T-helper 9 cell (primary cell): ENCODE measurements around the gene ANO7.
A peak's percentile ranks its signal among the peaks of the same experiment; 100 is the strongest.

Experiments used
- DNase-seq: peaks from one replicate; pipeline ENCODE4 v3.0.0-alpha.2; 2020

The ANO7 gene

DNA sequence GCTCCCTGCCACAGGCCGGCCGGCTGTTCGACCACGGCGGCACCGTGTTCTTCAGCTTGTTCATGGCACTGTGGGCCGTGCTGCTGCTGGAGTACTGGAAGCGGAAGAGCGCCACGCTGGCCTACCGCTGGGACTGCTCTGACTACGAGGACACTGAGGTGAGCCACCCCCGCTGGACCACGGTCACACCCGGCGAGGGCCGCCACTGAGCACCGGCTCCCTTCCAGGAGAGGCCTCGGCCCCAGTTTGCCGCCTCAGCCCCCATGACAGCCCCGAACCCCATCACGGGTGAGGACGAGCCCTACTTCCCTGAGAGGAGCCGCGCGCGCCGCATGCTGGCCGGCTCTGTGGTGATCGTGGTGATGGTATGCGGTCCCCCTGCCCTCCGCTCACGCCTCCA, 20.8 kb downstream of the ANO7 start:
- no peak for DNase-seq

DNA sequence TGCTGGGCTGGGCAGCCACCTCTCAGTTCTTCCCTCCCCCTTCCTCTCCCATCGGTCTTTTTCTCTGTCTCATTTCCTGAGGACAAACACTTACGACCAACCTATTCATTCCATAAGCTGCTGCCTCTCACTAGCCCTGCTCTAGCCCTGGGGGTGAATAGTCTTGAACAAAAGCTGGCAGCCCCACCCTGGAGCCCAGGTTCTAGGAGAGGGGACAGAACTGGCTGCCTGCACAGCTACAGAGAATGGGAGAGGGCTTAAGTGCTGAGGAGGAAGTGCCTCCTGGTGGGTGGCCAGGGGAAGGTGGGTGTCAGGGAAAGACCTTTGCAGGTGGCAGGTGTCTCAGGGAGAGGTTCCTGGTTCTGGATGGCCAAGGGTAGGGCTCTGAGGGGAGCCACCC, 22.8 kb downstream of the ANO7 start:
- DNase-seq, result no peak

DNA sequence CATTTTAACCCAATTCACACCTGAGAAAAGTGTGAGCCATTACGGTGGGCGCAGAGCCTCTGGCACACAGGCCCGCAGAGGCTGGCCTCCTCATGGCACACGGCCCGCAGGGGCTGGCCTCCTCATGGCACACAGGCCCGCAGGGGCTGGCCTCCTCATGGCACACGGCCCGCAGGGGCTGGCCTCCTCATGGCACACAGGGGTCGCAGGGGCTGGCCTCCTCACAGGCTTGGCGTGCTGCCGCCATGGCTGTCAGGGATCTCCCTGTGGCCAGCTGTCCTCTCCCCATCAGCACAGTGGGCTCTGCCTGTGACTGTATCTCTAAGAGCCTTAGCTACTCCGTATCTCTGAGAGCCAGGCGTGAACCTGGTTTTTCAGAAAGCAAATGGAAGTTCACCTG, 24.6 kb downstream of the ANO7 start:
- DNase-seq, result no peak

DNA sequence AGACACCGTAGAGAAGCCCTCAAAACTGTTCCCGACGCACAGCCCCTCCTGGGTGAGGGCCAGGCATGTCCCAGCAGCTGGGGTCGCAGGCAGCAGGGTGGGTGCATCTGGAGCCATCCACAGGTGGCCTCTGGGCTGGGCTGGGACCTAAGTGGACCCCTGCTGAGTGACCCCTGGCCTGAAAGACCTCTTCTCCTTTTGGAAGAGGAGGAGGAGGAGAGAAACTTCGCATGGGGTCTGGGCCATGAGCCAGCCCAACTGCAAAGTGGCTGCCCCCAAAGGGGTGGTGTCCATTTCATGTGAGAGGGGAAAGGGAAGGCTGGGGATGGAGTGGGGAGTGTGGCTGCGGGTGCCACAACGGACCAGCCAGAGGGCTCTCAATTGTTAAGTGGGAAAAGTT, 25.1 kb downstream of the ANO7 start:
- DNase-seq, result no peak

DNA sequence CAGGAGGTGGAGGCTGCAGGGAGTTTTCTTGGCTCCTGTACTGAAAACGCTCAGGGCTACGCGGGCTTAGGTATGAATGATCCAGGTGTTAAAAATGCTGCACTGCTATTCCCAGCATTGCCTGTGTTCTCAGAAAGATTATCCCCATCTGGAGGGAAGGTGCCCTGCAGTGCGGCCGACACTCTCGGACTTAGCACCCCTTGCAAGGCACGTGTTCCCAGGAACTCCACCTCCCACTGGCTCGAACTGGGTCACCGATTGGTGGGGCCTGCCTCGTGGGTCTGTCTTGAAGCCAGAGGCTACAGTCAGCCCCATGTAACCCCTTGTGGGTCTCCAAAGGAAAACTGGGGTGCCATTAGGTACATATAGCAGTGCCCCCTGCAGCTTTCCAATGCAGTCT, 25.7 kb downstream of the ANO7 start:
- no peak for DNase-seq

DNA sequence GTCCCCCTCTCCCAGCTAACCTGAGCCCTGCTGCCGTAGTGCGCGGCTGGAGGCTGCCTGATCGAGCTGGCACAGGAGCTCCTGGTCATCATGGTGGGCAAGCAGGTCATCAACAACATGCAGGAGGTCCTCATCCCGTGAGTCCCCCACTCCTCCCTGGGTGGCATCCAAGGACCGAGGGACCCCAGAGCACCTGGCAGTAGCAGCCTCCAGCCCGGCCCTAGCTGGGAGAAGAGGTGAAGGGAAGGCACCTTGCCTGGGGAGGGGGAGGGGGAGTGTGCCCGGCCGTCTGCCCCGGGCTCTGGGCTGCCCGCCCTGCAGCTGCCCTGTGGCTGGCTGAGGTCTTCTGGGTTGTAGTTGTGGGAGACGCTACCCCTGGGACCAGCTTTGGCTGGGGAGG, 26.3 kb downstream of the ANO7 start:
- no peak for DNase-seq

DNA sequence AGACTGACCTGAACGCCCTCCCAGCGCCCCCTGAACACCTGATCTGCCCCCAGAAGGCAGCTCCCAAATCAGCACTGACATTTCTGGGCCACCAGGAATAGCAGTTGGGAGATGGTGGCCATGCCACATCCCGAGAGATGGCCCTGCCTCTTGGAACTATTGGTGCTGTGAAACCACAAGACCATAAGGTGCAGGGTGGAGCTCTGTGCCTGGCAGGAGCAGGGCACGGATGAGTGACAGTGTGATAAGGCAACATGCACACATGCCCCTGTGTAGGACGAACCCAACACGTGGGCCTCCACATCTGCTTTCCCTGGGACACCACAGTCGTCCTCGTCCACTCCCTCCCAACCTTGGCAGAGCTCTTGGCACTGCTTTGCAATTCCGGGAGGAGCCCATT, 26.9 kb downstream of the ANO7 start:
- DNase-seq, result no peak

DNA sequence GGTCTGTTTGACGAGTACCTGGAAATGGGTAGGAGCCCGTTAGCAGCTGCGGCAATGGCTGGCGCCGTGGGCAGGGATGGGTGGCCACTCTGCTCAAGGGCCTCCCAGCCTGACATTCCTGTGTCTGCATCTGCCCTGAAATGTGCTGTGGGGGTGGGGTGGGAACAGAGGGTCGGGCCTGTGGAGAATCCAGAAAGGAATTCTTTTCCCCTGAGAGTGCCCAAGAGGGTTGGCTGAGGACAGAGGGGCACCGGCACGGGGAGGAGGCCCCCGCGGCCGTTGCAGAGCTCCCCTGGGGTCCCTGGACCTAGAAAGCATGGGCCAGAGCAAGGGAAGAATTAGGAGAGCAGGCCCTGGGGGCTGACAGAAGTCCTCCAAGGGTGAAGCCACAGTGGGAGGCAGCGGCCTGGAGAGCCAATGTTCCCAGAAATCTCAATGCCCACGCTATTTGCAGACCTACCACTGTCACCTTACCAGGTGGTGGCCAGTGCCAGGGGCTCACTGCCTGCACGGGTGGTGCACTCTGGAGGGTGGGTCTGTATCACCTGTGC, 27.8 kb downstream of the ANO7 start:
- DNase-seq, result no peak

DNA sequence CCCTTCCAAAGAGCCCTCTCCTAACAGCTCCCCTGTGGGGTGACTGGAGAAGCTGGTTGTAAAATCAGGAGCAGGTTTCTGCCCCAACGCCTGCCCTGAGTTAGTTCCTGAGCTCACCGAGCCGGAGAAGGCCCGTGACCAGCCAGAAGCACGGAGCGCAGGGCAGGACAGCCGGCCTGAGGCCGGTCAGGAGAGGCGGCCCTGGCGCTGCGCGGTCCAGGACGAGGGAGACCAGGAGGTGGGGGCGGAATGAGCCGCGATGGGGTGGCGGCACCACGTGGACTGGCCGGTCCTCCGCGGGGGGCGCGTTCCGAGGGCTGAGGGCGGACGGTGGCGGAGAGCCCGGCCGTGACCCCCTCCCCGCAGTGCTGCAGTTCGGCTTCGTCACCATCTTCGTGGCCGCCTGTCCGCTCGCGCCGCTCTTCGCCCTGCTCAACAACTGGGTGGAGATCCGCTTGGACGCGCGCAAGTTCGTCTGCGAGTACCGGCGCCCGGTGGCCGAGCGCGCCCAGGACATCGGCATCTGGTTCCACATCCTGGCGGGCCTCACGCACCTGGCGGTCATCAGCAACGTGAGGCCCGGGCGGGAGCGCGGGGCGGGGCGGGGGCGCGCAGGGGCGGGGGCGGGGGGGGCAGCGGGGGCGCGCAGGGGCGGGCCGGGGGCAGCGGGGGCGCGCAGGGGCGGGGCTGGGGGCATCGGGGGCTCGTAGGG, 29.0 kb downstream of the ANO7 start:
- peak; percentile 16 for DNase-seq

DNA sequence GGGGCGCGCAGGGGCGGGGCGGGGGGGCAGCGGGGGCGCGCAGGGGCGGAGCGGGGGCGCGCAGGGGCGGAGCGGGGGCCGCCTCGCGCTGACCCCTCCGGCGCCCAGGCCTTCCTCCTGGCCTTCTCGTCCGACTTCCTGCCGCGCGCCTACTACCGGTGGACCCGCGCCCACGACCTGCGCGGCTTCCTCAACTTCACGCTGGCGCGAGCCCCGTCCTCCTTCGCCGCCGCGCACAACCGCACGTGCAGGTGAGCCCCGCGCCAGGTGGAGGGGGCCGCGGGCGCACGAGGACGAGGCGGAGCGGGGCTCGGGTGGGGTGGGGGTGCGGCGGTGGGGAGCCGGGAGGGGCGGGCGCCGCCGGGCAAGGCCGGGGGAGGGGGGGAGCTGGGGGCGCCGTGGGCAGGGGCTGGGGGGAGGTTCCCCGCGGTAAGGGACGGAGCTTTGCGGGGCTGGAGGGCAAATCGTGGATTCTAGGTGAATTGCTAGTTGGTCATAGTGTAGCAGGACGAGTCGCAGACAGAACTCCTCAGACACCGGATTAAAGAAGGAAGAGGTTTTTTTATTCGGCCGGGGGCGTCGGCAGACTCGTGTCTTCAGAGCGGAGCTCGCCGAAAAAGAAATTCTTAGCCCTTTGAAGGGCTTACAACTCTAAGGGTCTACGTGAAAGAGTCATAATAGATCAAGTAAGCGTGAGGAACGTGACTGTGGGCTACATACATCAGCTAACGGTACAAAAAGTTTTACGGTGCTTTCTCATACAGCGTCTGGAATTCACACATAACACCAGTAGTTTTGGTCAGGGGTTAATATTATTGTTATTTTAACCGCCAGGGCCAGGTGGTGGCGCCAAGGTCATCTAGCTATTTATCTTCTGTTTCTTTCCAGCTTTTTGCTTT, 29.9 kb downstream of the ANO7 start:
- peak; percentile 35 for DNase-seq

DNA sequence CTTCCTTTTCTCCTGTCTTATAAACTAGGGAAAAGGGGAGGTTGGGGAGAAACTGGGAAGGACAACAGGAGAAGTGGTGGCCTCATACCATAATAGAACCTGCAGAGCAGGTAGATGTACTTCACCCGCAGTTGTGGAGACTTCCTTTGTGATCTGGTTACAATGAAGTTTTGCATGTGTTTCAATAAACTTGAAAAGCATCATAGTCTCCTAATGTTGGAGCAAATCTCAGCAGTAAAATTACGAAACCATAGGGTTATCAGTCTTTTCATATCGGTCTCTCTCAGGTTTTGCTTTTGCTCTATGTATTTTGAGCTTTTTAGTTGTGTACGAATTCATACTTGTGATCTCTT, 30.5 kb downstream of the ANO7 start:
- no peak for DNase-seq

DNA sequence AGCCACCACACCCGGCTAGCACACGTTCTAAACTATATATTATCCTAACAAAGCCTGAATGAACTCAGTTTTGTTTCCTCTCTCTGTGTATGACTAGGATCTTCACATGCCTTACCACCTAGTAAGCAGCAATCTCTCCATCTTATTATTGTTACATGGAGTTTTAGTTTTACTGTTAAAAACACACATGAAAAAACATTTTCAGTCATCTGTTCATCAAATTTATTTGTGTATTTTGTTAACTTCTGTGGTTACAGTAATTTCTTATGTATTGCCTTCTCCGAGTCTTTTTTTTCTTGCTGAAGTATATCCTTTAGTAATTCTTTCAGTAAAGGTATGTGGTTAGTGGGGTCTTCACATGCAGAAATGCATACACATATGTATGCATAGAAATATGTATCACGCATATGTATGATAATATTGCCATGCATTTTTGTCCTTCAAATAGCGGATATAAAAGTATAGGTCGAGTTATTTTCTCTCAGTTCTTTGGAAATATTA, 31.4 kb downstream of the ANO7 start:
- no peak for DNase-seq

DNA sequence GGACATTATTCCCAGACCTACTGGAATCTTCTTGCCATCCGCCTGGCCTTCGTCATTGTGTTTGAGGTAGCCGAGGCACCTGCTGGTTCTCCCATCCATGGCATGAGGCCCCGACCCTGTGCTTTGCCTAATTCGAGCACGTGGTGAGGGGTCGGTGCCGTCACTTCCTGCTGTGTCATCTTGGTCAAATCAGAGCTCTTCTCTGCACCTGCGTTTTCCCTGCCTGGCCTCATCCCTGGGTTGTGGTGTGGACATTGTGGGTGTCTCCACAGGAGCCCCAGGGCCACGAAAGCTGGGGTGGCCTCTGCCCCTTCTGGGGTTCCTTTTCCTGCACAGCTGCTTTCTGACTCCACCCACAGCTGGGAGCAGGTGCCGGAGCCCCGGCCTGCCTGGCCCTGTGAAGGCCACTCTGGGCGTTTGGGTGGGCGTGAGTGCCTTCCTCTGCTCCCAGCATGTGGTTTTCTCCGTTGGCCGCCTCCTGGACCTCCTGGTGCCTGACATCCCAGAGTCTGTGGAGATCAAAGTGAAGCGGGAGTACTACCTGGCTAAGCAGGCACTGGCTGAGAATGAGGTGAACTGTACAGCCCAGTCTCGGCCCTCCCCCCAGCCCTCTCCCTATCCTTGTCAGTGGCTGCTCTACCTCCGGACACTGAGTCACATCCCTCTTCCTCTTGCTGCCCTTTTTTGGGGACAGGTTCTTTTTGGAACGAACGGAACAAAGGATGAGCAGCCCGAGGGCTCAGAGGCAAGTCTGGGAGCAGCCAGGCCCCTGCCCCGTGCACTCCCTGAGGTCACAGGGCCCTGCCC, 34.9 kb downstream of the ANO7 start:
- no peak for DNase-seq

DNA sequence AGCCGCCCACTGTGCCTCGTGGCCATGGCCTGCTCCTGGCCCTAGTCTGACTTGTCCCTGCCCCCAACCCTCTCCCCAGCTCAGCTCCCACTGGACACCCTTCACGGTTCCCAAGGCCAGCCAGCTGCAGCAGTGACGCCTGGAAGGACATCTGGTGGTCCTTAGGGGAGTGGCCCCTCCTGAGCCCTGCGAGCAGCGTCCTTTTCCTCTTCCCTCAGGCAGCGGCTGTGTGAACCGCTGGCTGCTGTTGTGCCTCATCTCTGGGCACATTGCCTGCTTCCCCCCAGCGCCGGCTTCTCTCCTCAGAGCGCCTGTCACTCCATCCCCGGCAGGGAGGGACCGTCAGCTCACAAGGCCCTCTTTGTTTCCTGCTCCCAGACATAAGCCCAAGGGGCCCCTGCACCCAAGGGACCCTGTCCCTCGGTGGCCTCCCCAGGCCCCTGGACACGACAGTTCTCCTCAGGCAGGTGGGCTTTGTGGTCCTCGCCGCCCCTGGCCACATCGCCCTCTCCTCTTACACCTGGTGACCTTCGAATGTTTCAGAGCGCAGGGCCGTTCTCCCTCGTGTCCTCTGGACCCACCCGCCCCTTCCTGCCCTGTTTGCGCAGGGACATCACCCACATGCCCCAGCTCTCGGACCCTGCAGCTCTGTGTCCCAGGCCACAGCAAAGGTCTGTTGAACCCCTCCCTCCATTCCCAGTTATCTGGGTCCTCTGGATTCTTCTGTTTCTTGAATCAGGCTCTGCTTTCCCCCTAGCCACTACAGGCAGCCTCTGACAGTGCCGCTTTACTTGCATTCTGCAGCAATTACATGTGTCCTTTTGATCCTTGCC, 35.8 kb downstream of the ANO7 start:
- DNase-seq, result no peak

DNA sequence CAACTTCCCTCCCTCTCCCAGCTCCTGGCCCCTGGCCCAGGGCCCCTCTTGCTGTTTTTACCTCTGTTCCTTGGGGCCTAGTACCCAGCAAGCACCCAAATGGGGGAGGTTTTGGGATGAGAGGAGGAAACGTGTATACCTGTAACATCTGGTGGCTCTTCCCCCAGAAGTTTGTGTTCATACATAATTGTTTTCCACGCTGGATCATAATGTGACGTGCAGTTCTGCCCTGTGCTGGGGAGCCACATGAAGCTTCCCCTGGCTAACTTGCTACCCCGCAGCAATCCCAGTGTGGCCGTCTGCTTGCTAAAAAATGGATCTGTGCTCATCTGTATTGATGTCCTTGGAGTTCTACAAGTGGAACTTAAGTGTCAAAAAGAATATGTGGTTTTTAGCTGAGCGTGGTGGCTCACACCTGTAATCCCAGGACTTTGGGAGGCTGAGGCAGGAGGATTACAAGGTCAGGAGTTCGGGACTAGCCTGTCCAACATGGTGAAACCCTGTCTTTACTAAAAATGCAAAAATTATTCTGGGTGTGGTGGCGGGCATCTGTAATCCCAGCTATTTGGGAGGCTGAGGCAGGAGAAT, 36.5 kb downstream of the ANO7 start:
- no peak for DNase-seq

DNA sequence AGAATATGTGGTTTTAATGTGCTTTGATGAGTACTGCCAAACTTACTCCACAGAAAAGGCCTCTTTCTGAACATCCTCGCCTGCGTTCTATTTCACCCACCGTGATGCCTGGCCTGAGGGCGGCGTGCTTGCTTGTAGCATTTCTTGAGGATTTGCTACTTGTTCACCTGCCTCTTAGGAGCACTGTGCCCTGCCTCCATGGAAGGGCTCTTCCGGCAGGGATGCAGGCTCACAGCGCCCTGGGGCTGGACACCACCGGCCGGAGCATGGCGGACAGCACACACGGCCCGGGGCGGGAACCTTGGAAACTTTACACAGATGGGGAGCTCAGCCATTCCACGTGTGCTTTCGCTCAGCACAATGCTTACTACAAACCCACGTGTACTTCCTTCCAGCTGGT, 37.1 kb downstream of the ANO7 start:
- no peak for DNase-seq

DNA sequence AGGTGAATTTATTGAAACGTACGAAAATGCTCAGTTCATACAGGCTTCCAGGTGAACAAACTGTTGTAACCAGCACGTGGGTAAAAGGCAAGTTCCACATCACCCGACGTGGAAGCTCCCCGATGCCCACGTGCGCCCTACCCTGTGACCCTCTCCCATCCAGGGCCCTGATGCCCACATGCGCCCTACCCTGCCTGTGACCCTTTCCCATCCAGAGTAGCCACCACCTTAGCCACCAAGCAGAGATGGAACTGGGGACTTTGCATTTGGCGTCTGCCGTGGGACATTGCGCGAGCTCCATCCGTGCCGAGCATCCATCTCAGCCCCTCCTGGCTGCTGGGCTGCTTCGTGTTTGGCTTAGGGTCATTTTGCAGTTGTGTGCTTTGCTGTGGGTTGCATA, 37.5 kb downstream of the ANO7 start:
- no peak for DNase-seq

DNA sequence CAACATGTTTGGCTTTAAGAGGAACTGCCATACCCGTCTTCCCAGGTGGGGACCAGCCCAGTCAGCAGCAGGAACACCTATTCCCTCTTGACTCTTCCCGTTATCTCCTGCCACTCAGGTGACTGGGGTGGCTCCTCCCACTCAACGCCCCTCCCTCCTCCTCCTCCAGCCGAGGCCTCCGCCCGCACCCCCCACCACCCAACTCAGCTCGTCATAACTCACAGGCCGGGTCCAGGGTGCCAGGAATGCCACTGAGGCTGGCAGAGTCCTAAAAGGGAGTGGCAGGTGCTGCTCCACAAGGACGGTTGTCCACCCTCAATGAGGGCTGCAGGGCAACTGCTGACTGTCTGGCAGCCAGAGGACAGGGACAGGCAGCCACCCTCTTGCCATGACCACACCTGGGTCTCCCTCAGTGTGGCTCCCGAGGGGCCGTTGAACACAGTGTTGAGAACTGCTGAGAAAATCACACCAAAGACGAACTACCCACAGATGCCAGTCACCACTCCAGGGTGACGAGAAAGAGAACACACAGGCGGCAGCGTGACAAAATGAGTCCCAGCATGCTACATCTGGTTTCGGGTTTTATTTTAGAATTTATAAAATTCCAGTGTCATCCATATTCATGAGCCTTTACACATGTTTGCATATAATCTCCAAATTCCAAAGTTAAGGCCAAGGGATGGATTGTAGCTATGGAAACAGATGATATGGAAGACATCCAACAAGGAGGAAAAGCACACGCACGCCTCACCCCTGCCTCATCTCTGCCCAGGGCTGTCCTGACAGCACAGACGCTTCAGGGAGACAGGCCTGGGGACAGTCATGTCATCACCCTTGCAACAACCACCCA, 38.5 kb downstream of the ANO7 start:
- DNase-seq, result no peak

DNA sequence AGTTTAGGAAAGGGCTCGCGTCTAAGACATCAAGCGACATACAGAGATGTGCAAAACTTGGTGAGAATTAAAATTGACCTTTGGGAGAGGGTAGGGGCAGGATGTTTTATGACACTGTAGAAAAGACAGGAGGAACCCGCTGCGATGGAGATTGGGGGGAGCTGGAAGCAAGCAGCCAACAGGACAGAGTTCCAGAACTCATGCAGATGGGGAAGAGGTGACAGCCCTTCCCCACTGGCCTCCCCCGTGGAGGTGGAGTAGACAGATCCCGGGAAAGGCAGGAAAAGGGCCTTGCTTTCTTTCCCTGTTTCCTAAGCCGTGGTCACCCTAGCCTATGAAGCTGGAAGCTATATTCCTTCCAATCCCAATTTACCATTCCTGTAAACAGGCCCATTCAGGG, 39.1 kb downstream of the ANO7 start:
- no peak for DNase-seq

DNA sequence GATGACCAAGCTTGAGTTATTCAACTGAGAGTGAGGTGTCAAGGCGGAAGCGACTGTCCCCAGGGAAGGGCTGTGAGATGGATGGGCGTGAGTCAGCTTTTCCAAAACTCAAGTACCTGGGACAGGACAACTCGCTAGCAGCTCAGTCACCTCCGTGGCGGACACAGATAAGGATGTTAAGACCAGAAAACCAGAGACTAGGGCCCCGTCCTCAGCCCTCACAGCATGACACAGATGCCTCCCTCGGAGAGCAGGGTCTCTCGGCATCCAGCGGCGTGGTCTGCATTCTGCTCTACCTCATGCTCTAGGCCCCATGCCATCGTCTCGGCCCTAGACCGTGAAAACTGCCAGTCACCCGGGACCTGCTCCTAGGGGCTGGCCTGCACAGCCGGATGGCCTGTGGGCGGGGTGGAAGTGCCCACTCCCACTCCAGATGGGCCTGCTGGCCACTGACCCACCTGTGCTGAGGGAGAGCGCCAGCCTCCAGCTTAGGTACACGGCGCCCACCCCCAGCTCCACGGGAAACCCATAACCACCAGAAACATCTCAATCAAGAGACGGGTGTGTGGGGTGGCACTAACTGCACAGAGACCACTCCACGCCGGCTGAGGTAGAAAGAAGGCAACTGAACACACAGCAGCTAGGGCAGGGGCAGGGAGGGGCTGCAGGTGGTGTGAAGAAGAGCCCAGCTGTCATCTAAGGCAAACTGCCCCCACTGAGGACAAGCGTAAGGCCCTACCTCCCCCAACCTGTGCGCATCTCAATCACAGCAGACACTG, 39.8 kb downstream of the ANO7 start:
- DNase-seq, result no peak
